NCI-H146 treated with DMSO at 0.1 percent for 48 hours (cell line): ENCODE results near the gene RAB1B.

Experiments used
- DNase-seq: peaks from one replicate; lab custom pipeline; 2025; ENCODE audit not compliant: unreplicated experiment; lab: John Stamatoyannopoulos, UW

The RAB1B gene

GRCh38 chr11:66268244-66268951, at the start of gene RAB1B:
Gene RAB1B (plus strand): TSS chr11:66268639. CDS start chr11:66268680, 41 bp downstream.
- peak; percentile 97 for DNase-seq

DNA sequence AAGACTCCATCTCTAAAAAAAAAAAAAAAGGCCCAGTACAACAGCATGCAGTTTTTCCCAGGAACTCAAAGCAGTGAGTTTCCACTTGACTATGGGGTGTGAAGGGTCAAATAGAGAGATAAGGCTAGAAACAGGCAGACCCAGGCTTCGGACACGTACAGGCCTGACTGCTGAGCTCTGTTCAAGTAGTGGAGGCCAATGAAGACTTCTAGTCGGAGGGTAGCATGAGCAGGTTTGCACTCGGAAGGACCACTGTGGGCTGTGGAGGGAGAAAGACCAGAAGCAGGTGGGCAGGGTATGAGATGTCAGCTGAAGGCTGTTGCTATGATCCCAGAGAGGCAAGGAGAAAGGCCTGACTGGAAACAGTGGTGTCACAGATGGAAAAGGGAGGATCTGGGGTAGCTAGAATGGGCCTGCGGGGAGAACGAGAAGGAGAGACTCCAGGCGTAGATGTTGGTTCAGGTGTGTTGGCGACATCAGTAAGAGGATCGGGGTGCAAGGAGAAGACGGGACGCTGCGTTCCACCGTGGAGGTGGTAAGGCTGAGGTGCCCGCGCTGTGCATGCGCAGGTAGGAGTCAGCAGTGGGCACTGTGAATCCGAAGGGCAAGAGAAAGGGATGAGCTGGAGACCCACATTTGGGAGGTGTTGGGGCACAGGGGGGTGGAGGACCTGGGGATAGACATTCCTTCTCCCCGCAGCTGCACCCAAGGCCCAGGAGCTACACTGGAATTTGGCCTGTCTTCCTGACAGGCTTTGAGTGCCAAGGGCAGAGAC, 49.4 kb upstream of the RAB1B start:
- no peak for DNase-seq

DNA sequence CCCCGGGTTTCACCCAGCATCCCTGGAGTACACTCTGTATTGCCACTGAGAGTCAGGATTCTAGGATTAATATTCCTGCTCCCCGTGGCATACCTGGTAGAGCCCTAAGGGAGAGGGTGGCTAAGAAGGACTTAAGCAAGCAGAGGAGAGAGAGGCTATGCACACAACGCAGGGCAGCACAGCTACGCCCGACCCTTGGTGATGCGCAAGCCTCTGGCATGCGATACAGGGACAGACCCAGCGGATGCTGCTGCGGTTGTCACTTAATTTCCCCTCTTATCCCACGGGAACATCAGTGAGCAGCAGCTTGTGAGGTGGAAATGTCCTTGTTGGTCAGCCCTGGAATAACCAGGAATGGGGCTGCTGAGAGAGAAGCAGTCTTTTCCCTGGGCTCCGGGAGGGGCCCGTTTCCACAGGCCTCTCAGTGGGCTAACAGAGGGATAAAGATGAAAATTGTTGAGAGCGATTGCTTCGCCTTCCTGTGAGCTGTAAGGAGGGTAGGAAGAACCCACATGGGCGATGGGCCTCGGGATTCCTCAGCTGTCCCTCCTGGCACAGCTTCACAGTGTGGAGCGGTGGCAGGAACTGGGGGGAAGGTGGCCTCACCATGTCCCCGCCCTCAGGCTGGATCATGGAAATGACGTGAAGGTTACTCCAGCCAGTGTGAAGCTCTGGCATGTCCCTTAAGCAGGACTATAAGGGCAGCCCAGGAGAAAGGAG, 48.4 kb upstream of the RAB1B start:
- DNase-seq: no peak

- no peak for DNase-seq
Observed at GRCh38 chr11:66220566-66220935, 47.9 kb upstream of the RAB1B start.

DNA sequence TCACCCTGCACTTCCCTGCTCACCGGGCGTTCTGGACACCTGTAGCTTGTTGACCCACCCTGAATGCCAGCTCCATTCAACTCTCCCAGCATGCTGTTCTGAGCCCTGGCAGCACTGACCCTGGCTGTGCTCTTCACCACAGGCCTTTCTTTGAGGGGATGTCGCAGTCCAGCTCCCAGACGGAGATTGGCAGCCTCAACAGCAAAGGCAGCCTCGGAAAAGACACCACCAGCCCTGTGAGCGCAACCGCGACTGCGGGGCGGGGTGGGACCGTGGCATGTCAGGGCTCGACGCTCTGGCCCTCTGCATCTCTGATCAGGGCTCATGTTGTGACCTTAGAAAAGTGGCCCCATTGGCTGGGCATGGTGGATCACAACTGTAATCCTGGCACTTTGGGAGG, 47.4 kb upstream of the RAB1B start:
- DNase-seq: no peak

DNA sequence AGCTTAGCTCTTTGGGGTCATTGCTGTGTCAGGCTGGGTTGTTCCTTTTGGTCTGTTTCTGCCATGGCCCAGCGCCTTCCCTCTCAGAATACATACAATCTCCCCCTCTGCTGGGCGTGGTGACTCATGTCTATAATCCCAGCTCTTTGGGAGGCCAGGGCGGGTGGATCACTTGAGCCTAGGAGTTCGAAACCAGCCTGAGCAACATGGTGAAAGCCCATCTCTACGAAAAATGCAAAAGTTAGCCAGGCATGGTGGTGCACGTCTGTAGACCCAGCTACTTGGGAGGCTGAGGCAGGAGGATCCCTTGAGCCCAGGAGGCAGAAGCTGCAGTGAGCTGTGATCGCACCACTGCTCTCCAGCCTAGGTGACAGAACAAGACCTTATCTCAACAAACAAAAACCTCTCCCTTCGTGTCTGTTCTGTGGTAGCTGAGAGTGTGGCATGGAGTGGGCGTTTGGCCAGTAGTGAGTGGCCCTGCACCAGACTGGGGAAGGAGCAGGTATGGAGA, 46.7 kb upstream of the RAB1B start:
- no peak for DNase-seq

- peak; percentile 84 for DNase-seq
Observed at GRCh38 chr11:66222358-66223149, 45.9 kb upstream of the RAB1B start.

DNA sequence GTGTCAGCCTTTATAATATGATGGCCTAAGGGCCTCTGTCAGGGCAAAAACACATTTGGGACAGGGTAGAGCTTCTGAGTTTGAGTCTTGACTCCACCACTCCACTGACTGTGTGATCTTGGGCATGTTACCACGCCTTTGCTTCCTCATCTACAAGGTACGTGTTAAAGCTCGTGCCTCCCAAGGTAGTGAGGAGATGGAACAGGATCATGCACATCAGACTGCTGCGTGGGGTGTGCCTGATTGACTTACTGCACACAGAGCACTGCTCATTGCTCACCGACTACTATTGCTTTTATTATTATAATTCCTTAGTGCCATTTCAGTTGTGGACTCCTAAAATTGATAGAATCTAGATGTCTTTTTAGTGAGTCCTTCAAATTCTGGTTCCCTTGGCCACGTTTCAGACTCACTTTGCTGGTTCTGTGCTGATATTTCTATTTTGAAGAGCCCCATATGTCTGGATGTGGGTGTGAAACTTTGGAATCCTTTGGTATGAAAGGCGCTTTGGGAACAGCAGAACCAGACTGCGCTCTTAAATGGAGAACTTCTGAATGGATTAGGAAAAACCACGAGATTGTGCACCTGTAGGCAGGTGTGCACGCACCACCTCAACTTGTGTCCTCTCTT, 44.1 kb upstream of the RAB1B start:
- no peak for DNase-seq

DNA sequence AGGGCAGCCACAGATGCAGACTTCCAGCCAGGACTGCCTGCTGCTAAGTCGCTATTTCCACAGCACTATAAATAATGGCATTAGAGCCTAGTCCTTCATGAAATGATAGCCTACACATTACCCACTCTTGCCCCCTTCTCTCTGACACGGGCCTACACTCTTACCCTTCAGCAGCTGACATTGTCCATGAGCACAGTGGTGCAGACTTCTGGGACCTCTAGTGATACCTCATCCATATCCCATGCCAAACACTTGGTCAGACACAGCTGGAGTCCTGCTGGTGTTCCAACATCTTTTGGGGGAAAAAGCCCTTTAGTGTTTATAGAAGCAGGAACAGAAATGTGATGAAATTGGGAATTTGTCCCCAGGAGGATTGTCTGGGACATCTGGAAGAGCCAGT, 43.4 kb upstream of the RAB1B start:
- DNase-seq: no peak

GRCh38 chr11:66226101-66226500, 42.3 kb upstream of the RAB1B start:
- DNase-seq: no peak

- no peak for DNase-seq
Observed at GRCh38 chr11:66227700-66228099, 40.7 kb upstream of the RAB1B start.

DNA sequence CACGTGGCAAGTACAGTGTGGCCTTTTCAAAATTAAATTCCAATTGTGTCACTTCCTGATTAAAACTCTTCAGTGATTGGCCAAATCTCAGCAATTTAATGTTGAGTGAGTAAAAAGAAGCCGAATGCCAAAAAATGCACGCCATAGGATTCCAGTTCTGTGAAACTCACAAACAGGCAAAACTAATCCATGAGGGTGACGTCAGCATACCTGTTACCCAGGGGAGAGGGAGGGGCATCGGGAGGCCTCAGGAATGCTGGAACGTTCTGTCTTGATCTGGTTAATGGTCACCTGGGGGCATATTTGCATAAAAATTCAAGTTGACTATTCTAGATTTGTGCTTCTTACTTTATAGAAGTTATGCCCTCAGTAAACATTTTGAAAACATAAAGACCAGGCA, 39.9 kb upstream of the RAB1B start:
- no peak for DNase-seq

GRCh38 chr11:66230156-66230555, 38.3 kb upstream of the RAB1B start:
- no peak for DNase-seq

DNA sequence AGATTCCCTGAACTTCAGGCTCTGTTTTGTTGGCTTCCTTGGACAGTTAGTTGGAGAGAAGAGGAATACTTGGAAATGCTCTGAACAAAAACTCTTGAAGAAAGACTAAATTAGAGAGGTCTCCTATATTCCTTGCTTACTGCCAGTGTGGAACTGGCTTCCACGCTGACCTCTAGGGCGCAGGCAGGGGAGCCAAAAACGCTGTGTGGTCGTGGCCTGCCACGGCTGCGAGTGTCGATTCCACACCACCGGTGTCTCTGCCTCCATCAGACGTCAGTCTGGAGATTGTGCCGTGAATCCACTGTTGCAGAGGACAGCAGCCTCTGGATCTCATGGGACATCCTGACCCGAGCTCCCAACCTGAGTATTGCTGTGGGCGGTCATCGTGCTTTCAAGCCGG, 37.5 kb upstream of the RAB1B start:
- no peak for DNase-seq

DNA sequence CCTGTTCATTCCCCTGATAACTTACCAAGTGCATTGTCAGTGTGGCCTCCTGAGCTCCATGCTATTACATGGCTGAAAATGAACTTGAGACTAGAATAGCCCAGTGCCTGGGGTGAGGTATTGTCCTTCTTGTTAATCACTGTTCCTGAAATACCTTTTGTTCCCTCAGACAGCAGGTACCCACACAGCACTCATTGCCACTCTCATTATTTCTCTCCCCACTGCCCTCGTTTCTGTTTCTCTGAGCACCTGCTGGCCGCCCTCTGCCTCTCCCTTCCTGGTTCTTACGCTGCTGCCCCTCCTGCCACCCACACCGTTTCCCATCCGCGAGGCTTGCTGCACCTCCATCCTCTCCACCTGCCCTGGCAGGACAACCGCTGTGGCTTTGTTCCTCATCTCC, 36.9 kb upstream of the RAB1B start:
- peak; percentile 96 for DNase-seq

DNA sequence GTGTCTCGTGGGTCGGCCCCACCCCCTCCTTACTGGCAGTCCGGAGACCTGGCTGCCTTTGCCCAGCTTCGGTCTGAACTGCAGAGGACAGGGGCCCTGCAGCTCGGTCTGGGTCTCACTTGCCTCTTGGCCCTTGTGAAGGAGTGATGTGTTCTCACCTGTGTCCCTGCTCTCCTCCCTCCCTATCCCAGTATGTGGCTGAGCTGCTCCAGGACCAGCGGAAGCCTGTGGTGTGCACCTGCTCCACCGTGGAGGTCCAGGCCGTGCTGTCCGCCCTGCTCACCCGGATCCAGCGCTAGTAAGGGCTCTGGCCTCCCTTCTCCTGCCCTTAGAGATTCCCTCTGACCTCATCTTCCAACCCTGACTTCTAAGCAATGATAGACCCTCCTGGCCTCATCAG, 35.7 kb upstream of the RAB1B start:
- DNase-seq: no peak

- no peak for DNase-seq
Observed at GRCh38 chr11:66233301-66233700, 35.1 kb upstream of the RAB1B start.

DNA sequence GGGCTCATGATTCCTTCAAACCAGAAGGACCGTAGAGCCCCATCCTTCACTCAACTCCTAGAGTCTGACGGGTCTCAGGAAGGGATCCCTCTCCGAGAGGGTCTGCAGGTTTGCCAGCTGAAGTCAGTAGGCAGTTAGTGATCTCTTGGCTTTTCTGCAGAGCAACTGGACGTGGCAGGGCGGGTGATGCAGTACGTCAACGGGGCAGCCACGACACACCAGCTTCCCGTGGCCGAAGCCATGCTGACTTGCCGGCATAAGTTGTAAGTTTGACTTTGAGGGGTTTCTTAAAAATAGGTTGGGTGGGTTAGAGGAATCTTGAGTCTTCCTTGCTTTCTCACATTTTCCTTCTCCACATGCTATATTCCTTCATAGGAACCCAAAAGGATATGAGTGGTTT, 33.3 kb upstream of the RAB1B start:
- DNase-seq: no peak

DNA sequence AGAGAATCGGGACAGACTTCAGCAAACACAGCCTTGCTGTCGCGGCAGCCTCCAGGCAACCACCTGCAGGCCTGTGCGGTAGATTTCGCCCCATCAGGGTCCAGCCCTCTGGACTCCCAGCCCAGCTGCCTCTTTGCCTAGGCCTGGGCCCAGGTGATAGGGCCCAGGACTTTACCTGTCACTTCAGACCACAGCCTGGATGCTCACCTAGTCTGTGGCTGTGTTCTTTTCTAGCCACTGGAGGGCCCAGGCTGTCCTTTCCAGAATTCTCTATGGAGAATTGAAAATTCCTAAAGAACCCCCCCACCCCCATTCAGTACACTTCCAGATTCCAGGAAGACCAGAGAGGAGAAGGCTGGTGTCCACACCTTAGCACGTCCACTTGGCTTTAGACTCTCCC, 30.6 kb upstream of the RAB1B start:
- DNase-seq: no peak

DNA sequence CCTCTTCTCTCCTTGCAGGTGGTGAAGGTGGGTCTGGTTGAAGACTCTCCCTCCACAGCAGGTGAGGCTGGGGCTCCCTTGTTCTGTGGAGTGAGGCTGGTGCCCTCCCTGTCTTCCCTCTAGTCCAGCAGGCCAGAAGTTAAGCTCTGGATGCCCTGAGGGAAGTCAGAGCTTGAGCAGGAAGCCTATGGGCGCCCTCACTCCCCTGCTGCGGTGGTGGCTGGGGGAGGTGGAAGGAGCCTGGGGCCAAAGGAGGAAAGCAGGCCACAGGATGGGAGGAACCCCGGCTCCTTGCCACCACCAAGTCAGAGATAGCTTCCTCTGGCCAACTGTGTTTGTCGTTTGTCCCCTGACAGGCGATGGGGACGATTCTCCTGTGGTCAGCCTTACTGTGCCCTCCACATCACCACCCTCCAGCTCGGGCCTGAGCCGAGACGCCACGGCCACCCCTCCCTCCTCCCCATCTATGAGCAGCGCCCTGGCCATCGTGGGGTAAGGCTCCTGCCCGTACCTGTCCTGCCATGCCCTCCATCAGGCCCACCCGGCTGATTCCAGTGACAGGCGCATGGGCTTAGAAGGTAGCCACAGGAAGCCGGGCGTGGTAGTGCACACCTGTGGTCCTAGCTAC, 29.5 kb upstream of the RAB1B start:
- DNase-seq: no peak
